ENCODE measurements around the gene TPPP.

DNA sequence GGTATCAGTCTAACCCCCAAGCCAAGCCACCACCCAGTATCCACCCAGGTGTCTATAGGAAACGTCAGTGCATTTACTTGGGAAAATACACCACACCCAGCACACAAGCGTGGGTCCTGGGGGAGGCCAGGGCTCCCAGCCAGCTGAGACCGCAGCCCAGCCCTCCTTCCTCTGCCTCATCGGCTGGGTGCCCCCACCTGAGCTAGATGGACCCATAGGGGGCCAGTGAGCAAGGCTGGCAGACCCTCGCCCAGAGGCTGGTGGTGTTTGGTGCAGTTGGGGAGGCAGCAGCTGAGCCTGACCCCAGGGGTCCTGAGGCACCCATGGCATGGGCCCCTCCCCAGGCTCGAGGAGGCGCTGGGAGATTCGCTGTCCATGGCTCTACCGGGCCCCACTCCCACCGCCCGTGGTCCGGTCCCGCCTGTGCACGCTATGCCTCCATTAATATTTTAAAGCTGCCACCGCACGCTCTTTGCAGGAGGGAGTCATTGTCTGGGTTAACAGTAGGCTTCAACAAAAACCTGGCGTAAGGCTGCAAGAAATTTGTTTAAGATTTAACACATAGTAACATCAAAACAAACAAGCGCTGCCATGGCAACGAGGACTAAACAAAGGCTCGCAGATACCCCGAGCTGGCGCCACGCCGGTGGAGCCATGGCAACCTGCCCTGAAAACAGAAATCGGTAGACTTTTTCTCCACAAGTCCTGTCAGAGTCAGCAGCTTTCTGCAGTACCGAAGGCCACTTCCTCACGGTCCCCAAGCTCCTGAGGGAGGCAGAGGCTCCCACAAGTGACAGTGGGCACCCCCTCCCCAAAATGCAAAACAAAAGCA is 20.6 kb downstream of the TPPP start:
- TF ChIP-seq CTCF (IDR thresholded peaks at IDR 0.05; ENCODE audit: insufficient read depth, low read length, poor library complexity, severe bottlenecking) (no peak), EZH2phosphoT487 (conservative IDR thresholded peaks at IDR 0.05; ENCODE audit: low read length) (no peak)
